Activated CD4-positive, CD25-positive, alpha-beta regulatory T cell treated with anti-CD3 and anti-CD28 coated beads, Interleukin-2, amount 50 U/mL, for 16 hours (primary cell): ENCODE measurements around the gene JCAD.

ENCODE experiments used
- DNase-seq: peaks from one replicate; pipeline ENCODE4 v3.0.0-alpha.2; 2020; ENCODE audit warnings: low read depth, low spot score

The JCAD gene

GRCh38 chr10:30045961-30046360, 13.4 kb downstream of the JCAD start:
- no peak for DNase-seq

- no peak for DNase-seq
Measured at GRCh38 chr10:30043476-30044270, 15.7 kb downstream of the JCAD start.

- no peak for DNase-seq
Measured at GRCh38 chr10:30042820-30043219, 16.6 kb downstream of the JCAD start.

- no peak for DNase-seq
Measured at GRCh38 chr10:30041196-30042105, 17.9 kb downstream of the JCAD start.

- no peak for DNase-seq
Measured at GRCh38 chr10:30040597-30040996, 18.8 kb downstream of the JCAD start.

- no peak for DNase-seq
Measured at GRCh38 chr10:30039988-30040387, 19.4 kb downstream of the JCAD start.

GRCh38 chr10:30039567-30039966, 19.8 kb downstream of the JCAD start:
- DNase-seq: no peak

GRCh38 chr10:30038781-30039536, 20.4 kb downstream of the JCAD start:
- DNase-seq: no peak

GRCh38 chr10:30037620-30038336, 21.6 kb downstream of the JCAD start:
- no peak for DNase-seq

GRCh38 chr10:30036811-30037210, 22.6 kb downstream of the JCAD start:
- DNase-seq: no peak

GRCh38 chr10:30036341-30036740, 23.0 kb downstream of the JCAD start:
- no peak for DNase-seq

- no peak for DNase-seq
Measured at GRCh38 chr10:30034433-30035137, 24.8 kb downstream of the JCAD start.

- DNase-seq: no peak
Measured at GRCh38 chr10:30032125-30032524, 27.3 kb downstream of the JCAD start.

- no peak for DNase-seq
Measured at GRCh38 chr10:30029872-30030256, 29.5 kb downstream of the JCAD start.

GRCh38 chr10:30029164-30029871, 30.1 kb downstream of the JCAD start:
- no peak for DNase-seq

GRCh38 chr10:30028738-30029030, 30.7 kb downstream of the JCAD start:
- DNase-seq: no peak

GRCh38 chr10:30028006-30028737, 31.2 kb downstream of the JCAD start:
- DNase-seq: no peak

GRCh38 chr10:30027057-30028005, 32.1 kb downstream of the JCAD start:
- DNase-seq: peak; percentile 52
